ENCODE measurements around the gene OR2V1. TPM values are rescaled to one million over a fixed set of nuclear protein-coding genes. Genes with fewer than 3 reads are reported as not detected.
"Not testable (repeated sequence)": the region's sequence is repeated elsewhere in the genome, so short reads cannot be mapped to it uniquely, and the experiment has no call there.

Gene OR2V1
- total RNA-seq, 1 donor from 2014 or later: not detected

DNA sequence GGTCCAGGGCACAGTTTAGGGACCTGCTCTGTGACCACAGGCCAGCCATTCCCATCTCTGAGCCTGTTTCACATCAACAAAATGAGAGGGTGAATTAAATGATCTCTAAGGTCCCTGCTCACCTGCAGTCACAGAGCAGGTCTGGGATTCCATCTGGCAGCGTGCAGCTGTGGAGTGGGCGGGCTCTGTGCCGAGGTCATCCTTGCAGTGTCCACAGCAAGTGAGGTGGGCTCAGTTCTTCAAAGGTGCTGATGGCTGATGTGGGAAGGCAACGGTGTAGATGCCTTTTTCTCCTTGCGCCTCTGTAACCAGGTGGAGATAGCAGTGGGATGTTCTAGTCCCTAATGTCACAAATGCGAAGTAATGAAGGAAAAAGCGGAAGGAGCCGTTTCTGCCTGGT is 11.9 kb downstream of the OR2V1 start:
- DNase-seq (ENCODE audit: low read depth) (no peak), FAIRE-seq (no peak)
- Histone ChIP-seq H3K4me3 (ENCODE audit: low read depth, low read length) (no peak overlapping the region), H3K36me3 (ENCODE audit: control insufficient read depth, insufficient read depth, low read length) (no peaks in the 10 kb centered on the region), H3K27me3 (ENCODE audit: control insufficient read depth, insufficient read depth, low read length) (peaks cover 2% of the 10 kb centered on the region)
- TF ChIP-seq, protein P1, sequence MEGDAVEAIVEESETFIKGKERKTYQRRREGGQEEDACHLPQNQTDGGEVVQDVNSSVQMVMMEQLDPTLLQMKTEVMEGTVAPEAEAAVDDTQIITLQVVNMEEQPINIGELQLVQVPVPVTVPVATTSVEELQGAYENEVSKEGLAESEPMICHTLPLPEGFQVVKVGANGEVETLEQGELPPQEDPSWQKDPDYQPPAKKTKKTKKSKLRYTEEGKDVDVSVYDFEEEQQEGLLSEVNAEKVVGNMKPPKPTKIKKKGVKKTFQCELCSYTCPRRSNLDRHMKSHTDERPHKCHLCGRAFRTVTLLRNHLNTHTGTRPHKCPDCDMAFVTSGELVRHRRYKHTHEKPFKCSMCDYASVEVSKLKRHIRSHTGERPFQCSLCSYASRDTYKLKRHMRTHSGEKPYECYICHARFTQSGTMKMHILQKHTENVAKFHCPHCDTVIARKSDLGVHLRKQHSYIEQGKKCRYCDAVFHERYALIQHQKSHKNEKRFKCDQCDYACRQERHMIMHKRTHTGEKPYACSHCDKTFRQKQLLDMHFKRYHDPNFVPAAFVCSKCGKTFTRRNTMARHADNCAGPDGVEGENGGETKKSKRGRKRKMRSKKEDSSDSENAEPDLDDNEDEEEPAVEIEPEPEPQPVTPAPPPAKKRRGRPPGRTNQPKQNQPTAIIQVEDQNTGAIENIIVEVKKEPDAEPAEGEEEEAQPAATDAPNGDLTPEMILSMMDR (IDR thresholded peaks at IDR 0.05; ENCODE audit: insufficient read depth, low read length, severe bottlenecking): no peak

DNA sequence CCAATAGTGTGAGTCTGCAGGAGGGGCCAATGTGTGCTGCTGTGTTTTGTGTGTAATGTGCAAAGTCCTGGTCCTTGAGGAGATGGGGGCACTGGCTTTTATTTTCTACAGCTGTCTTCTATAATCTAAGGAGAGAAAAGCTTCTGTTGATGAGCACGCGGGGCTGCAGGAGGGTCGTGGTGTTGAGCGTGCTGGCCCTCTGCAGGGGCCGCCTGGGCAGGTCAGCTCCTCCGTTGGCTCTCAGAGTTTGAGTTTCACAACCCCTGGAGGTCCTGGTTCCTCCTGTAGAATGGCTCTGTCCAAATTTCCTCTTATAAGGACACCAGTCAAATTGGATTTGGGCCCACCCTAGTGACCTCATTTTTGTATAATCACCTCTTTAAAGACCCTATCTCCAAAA is 12.6 kb downstream of the OR2V1 start:
- H3K36me3 ChIP-seq (ENCODE audit: control insufficient read depth, insufficient read depth, low read length): no peaks in the 10 kb centered on the region
- peaks cover 3% of the 10 kb centered on the region for H3K27me3 ChIP-seq (ENCODE audit: control insufficient read depth, insufficient read depth, low read length)
- DNase-seq (ENCODE audit: low read depth) (no peak), FAIRE-seq (no peak)
- no peak overlapping the region for H3K4me3 ChIP-seq (ENCODE audit: low read depth, low read length)
- TF ChIP-seq, protein P1 (IDR thresholded peaks at IDR 0.05; ENCODE audit: insufficient read depth, low read length, severe bottlenecking): no peak

DNA sequence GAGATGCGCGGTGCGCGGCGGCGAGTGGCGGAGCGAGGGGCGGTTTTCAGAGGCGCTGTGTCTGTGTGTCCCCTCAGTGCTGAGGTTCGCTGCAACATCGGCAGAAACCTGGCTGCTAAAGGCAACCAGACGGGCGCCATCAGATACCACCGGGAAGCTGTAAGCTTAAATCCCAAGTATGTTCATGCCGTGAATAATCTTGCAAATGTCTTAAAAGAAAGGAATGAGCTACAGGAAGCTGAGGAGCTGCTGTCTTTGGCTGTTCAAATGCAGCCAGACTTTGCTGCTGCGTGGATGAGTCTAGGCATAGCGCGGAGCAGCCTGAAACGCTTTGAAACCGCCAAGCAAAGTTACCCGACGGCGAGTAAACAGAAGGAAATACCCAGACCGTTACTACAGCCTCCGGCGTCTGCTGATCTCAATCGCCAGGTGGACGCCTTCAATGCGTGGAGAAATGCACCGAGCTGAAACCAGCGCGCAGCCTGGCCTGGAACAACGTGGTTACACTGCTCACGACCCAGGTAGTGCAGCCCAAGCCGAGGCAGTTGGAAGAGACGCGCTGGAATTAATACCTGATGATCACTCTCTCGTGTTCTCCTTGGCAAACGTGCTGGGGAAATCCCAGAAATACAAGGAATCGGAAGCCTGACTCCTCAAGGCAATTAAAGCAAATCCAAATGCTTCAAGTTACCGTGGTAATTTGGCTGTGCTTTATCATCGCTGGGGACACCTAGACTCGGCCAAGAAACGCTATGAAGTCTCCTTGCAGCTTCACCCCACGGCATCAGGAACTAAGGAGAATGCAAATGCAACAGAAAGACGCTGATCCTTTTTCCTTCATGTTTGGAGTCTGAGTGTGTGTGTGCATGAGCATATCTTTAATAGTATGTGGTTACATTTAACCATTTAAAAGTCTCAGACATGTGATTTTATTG is 15.9 kb downstream of the OR2V1 start:
- Histone ChIP-seq H3K4me3 (ENCODE audit: low read depth, low read length) (peak overlapping the region; percentile 5), H3K36me3 (ENCODE audit: control insufficient read depth, insufficient read depth, low read length) (no peaks in the 10 kb centered on the region), H3K27me3 (ENCODE audit: control insufficient read depth, insufficient read depth, low read length) (peaks cover 3% of the 10 kb centered on the region)
- DNase-seq (ENCODE audit: low read depth) (peak; percentile 65), FAIRE-seq (no peak)
- TF ChIP-seq, protein P1 (IDR thresholded peaks at IDR 0.05; ENCODE audit: insufficient read depth, low read length, severe bottlenecking): no peak

DNA sequence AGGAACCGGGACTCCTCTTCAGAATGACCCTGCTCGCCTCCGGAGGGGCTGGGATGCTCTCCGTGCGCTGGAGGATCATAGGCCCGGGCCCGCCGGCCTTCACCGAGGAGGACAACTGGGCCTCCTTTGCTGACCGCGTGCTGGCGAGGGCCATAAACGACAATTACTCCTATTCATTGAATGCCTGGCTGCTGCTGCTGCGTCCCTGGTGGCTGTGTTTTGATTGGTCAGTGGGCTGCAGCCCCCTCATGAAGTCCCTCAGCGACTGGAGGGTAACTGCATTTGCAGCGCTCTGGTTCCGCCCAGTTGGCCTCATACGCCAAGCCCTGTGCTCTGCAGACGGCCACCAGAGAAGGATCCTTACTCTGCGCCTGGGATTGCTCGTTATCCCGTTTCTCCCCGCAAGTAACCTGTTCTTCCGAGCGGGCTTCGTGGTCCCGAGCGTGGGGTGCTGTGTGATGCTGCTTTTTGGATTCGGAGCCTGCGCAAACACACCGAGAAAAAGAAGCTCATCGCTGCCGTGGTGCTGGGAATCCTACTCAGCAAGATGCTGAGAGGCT is 16.6 kb downstream of the OR2V1 start:
- FAIRE-seq (no peak), DNase-seq (ENCODE audit: low read depth) (no peak)
- no peaks in the 10 kb centered on the region for H3K36me3 ChIP-seq (ENCODE audit: control insufficient read depth, insufficient read depth, low read length)
- peaks cover 3% of the 10 kb centered on the region for H3K27me3 ChIP-seq (ENCODE audit: control insufficient read depth, insufficient read depth, low read length)
- TF ChIP-seq, protein P1 (IDR thresholded peaks at IDR 0.05; ENCODE audit: insufficient read depth, low read length, severe bottlenecking): no peak
- no peak overlapping the region for H3K4me3 ChIP-seq (ENCODE audit: low read depth, low read length)

DNA sequence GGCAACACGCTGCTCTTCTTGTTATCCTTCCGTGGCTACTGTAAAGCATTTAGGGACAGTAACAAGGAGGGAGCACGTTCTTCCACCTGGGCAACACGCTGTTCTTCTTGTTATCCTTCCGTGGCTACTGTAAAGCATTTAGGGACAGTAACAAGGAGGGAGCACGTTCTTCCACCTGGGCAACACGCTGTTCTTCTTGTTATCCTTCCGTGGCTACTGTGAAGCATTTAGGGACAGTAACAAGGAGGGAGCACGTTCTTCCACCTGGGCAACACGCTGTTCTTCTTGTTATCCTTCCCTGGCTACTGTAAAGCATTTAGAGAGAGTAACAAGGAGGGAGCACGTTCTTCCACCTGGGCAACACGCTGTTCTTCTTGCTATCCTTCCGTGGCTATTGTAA is 17.4 kb downstream of the OR2V1 start:
- not testable (repeated sequence) for DNase-seq (ENCODE audit: low read depth); H3K36me3 ChIP-seq (ENCODE audit: control insufficient read depth, insufficient read depth, low read length); H3K27me3 ChIP-seq (ENCODE audit: control insufficient read depth, insufficient read depth, low read length); FAIRE-seq; H3K4me3 ChIP-seq (ENCODE audit: low read depth, low read length)

DNA sequence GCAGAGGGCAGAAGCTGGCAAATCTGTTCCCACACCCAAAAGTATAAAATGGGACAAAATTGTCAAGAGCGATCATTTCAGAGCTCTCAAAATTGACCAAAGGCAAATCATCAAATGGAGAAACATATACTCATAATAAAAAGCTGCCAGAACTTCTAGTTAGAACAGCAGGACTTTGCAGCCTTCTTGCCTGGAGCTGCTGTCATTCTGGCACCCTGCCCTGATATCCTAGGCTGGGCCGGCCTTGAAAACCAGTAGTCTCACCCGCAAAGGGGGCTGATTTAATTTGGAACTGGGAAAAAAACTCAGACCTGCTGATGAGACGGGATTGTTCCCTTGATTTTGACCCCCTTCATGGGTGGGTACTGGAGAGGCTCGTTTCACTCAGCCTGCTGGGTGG is 18.5 kb downstream of the OR2V1 start:
- Histone ChIP-seq H3K36me3 (ENCODE audit: control insufficient read depth, insufficient read depth, low read length) (no peaks in the 10 kb centered on the region), H3K27me3 (ENCODE audit: control insufficient read depth, insufficient read depth, low read length) (peaks cover 3% of the 10 kb centered on the region), H3K4me3 (ENCODE audit: low read depth, low read length) (no peak overlapping the region)
- TF ChIP-seq, protein P1 (IDR thresholded peaks at IDR 0.05; ENCODE audit: insufficient read depth, low read length, severe bottlenecking): no peak
- DNase-seq (ENCODE audit: low read depth) (no peak), FAIRE-seq (no peak)

Data from bronchial epithelial cell (primary cell).